ENCODE measurements around the gene SLIT3. TPM values are rescaled to one million over a fixed set of nuclear protein-coding genes. Genes with fewer than 3 reads are reported as not detected.

The SLIT3 gene
- total RNA-seq, 1 experiment from 2014 or later, result 21.9 TPM

DNA sequence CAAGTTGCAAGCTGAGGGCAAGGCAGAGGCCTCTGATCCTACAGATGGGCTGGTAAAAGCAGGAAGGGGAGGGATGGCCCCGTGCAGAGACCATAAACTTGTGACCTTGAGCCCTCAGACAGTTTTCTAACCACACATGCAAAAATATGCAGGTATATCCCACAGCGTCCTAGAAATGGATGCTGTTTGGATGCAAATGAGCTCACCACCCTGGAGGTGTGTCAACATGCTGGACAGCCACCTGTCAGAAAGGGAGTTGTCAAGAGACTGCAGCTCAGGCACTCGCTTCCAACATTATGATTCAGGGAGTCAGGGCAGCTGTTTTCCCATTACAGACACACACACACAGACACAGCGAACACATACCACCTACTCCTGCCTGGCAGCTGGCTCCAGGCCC lies 624.4 kb downstream of the SLIT3 start:
- in situ Hi-C loops (cut with HindIII; ENCODE audit: low pct_unique_long_range_greater_than_20kb, low sequenced_read_pairs), result no loop called here
- DNase-seq (ENCODE audit: low read depth), result no peak

DNA sequence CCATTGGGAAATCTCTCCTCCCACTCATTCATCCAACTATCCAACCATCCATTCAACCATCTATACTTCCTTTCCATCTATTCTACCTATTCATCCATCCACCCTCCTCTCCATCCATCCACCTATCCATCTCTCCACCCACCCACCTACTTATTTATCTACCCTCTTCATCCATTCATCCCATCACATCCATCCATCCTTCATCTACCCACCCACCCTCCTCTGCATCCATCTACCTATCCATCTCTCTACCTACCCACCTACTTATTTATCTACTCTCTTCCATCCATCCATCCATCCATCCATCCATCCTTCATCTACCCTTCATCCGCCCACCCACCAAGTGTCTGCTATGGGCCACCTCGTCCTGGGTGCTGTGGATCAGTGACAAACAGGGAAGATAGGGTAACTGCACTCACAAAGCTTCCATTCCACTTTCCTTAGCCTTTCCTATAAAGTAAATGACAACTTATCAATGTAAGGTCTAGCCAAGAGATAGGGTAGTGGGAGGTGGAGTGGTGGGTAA lies 625.0 kb downstream of the SLIT3 start:
- in situ Hi-C loops (cut with HindIII; ENCODE audit: low pct_unique_long_range_greater_than_20kb, low sequenced_read_pairs), result no loop called here
- DNase-seq (ENCODE audit: low read depth), result no peak

DNA sequence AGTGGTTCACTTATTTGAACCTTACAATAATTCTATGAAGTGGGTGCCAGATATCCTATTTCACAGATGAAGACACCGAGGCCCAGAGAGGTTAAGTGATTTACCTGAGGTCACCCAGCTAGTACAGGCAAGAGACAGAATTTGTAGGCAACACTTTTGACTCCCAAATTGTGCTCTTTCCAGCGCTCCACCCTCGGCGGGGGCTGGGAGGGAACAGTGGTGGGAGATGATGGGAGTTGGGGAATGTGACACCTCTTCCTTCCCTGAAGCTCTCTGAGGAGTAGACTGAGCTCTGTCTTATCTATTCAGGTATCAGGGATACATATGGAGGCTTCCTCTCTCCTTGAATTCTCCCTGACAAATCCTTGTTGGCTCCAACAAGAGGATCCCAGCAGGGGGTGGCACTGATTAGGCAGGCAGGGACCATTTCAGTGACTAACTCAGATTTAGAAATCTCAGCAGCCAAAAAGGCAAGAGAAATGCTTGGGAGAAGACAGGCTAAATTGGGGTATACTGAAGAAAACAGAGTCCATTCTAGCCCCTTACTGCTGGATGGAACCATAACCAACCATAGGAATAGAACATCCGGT lies 626.0 kb downstream of the SLIT3 start:
- in situ Hi-C loops (cut with HindIII; ENCODE audit: low pct_unique_long_range_greater_than_20kb, low sequenced_read_pairs), result no loop called here
- DNase-seq (ENCODE audit: low read depth), result no peak

DNA sequence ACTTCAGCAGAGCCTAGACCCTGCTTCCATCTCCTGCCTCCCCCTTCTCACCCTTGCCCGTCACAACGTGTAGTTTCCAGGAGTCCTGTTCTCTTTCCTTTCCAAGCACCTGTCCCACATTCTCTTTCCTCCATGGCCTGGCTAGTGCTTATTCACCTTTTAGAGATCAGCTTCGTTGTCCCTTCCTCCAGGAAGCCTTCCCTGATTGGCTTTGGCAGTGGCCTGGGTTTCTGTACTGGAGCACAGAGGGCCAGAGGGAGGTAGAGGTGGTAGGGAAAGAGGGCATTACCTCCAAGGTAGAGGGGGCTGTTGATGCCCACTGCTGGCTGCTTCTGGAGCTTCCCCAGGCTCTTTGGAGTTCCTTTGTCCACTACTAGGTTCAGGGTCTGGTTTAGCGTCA lies 628.1 kb downstream of the SLIT3 start:
- DNase-seq (ENCODE audit: low read depth), result no peak
- in situ Hi-C loops (cut with HindIII; ENCODE audit: low pct_unique_long_range_greater_than_20kb, low sequenced_read_pairs), result no loop called here

DNA sequence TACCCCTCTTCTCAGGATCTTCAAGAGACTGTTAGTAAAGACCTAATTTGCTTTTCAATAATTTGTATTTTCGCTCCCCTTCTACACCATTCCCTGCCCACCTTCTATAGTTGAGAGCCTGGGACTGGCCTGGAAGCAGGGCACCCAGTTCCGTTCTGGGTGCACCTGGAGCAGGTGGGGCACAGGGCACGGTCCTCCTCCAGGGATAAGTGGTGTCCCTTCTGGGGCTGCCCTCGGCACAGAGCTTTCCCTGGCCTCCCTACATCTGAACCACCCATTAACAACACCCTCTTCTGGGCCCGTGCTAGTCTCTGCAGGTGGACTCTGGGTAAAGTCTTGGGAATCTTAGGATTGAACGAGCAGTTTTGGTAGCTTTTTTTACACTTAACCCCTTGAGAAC lies 628.9 kb downstream of the SLIT3 start:
- in situ Hi-C loops (cut with HindIII; ENCODE audit: low pct_unique_long_range_greater_than_20kb, low sequenced_read_pairs), result no loop called here
- DNase-seq (ENCODE audit: low read depth), result no peak

DNA sequence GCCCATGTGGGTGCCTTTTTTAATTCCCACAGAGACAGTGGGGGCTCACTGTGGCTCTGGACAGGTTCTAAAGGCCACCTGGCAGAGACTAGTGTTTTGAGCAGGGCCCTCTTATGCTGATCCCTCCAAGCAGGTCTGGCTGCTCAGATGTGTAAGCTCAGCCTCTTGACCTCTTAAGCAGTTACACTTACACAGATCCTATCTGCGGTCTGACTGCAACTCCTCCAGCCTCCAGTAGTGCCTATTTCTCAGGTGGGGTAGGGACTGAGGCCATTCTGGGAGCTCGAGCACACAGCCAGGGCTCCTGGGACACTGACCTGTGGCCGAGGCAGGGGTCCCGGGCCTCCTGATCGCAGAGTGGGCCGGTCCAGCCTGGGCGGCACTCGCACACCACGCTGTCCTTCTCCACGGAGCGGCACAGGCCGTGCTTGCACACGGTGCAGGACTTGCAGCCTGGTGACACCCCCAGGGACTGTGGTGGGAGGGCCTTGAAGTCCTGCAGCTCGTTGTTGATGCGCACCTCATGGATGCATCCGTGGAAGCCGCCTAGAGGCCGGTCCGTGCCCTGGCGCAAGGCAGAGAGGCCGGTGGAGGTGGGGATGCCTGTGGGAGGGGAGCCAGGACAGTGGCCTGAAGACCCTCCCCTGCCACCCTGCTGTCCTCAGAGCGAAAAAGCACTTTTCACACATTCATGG lies 629.9 kb downstream of the SLIT3 start:
- in situ Hi-C loops (cut with HindIII; ENCODE audit: low pct_unique_long_range_greater_than_20kb, low sequenced_read_pairs), result no loop called here
- DNase-seq (ENCODE audit: low read depth), result no peak

DNA sequence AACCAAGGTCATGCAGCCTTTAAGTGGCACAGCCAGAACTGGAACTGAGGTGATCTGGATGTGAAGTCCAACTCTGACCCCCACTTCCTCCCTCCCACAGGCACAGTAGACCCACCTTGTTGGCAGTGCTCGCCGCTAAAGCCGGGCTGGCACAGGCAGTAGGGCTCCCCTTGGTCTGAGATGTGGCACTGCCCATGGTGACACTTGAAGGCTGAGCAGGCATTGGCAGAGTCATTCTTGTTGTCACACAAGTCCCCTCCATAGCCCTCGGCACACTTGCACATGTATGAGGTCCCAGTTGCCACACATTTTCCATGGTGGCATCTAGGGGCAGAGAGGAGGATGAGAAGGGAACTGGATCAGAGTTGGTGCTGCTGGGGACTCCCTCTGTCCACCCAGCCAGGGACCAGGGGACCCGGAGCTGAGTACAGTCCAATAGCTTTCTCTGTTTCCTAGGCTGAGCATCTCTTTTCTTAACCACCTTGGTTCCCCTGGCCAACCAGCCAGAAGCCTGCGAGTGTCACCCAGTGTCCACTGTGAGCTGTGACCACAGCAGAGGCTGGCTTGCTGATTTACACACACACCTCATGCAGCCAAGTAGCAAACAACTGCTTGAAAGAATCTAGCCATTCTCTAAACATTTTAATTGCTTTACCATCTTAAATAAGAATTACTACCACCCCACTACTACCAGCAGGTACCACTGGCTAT lies 631.1 kb downstream of the SLIT3 start:
- in situ Hi-C loops (cut with HindIII; ENCODE audit: low pct_unique_long_range_greater_than_20kb, low sequenced_read_pairs), result no loop called here
- no peak for DNase-seq (ENCODE audit: low read depth)

DNA sequence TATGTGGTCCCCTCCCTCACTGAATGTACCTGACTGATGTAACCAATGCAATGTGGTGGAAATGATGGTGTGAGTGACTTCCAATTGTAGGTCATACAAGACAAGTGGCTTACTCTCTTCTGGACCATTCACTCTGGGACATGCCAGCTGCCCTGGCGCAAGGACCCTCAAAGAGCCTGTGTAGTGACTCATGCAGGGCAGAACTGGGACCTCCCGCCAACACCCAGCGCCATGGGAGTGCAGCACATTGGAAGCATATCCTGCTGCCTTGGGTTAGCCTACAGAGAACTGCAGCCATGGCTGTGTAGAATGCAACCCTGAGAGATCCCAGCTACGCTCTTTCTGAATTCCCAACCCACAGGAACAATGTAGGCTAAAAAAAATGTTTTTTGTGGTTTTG lies 631.8 kb downstream of the SLIT3 start:
- in situ Hi-C loops (cut with HindIII; ENCODE audit: low pct_unique_long_range_greater_than_20kb, low sequenced_read_pairs), result no loop called here
- no peak for DNase-seq (ENCODE audit: low read depth)

DNA sequence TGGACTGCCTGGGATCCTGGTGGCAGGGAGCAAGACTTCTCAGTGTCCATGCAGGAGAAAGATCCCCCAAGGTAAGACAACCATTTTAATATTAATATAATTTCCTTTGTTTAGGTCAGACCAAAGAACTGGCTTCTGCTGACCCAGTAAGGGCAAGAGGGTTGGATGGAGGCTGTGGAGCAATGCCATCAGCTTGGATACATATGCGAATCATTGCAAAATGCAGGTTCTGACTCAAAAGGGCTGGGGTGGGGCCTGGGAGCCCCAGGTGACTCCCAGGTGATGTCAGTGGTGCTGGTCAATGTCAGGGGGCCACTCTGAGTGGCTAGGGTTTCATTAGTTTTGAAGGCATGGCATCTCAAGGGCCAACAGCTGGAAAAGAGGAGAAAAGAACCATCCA lies 632.9 kb downstream of the SLIT3 start:
- in situ Hi-C loops (cut with HindIII; ENCODE audit: low pct_unique_long_range_greater_than_20kb, low sequenced_read_pairs), result no loop called here
- DNase-seq (ENCODE audit: low read depth), result no peak

DNA sequence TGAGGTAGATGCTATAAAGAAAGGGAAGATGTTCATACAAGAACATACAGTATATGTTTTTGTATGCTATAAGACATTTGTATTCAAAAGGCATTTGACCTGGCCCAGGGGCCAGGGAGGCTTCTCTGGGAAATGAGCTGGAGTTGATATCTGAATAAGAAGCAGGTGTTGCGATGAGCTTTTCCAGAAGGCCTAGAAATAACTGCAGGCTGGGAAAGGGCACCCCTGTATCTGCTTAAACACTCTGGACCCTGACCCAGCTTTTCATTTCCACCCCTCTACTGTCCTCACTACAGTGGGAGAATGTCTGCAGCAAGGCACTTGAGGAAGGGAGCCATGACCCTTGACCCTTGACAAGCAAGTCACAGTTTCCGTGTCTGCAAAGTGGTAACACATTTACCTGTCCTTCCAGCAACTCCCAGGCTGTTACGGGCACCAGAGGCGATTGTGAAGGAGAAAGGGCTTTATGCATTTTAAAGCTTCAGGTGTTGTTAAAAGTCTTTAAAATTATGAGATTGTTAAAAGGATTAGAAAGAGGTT lies 633.6 kb downstream of the SLIT3 start:
- in situ Hi-C loops (cut with HindIII; ENCODE audit: low pct_unique_long_range_greater_than_20kb, low sequenced_read_pairs), result no loop called here

DNA sequence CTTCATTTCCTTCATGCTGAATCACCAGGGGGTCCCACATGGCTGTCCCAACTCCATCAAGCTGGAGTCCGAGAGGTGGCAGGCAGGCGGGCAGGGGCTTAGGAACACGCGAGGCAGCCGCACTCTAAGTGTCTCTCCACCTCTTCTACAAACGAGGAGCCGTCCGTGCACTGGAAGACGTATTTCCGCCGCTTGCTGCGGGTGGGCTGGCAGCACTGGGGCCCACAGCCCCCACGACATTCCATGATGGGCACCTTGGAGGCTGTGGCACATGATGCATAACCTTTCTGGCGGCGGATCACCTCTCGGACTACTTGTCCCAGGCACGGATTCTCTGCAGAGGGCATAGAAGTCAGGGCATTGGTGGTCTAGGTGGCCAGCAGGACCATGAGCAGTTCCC lies 634.6 kb downstream of the SLIT3 start:
- in situ Hi-C loops (cut with HindIII; ENCODE audit: low pct_unique_long_range_greater_than_20kb, low sequenced_read_pairs), result no loop called here
- DNase-seq (ENCODE audit: low read depth), result no peak

More for the DNA sequence above, 633.6 kb downstream of the SLIT3 start:
- no peak for DNase-seq (ENCODE audit: low read depth)

DNA sequence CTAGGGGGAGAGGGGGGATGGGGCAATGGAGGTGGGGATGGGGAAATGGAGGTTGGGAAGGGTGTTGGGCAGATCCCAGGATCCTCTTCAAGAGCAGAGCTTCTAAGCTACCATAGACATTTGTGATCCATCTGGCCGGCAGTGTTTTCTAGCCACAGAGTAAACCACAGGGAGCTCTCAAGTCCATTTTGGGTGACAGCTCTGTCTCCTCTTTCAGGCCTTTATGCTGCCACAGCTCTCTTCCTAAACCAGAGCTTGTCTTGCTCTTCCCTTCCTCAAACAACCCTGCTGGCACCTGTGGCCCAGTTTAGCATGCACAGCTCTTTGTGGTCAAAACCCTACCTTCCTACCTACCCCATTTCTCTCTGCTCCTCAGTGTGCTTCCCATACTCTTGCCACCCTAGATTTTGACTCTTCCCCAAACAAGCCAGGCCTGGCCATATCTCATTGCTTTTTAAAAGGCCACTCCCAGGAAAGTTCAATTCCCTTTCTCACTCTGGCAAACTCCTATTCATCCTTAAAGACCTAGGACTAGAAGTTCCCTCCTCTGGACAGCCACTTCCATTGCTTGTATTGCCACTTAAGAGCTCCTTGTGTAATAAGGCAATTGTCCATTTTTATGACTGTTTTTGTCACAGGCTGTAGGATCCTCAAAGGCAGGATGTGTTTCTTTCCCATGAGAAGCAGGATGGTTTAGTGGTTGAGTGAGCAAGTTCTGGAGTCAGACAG lies 637.5 kb downstream of the SLIT3 start:
- DNase-seq (ENCODE audit: low read depth), result no peak
- in situ Hi-C loops (cut with HindIII; ENCODE audit: low pct_unique_long_range_greater_than_20kb, low sequenced_read_pairs), result no loop called here

DNA sequence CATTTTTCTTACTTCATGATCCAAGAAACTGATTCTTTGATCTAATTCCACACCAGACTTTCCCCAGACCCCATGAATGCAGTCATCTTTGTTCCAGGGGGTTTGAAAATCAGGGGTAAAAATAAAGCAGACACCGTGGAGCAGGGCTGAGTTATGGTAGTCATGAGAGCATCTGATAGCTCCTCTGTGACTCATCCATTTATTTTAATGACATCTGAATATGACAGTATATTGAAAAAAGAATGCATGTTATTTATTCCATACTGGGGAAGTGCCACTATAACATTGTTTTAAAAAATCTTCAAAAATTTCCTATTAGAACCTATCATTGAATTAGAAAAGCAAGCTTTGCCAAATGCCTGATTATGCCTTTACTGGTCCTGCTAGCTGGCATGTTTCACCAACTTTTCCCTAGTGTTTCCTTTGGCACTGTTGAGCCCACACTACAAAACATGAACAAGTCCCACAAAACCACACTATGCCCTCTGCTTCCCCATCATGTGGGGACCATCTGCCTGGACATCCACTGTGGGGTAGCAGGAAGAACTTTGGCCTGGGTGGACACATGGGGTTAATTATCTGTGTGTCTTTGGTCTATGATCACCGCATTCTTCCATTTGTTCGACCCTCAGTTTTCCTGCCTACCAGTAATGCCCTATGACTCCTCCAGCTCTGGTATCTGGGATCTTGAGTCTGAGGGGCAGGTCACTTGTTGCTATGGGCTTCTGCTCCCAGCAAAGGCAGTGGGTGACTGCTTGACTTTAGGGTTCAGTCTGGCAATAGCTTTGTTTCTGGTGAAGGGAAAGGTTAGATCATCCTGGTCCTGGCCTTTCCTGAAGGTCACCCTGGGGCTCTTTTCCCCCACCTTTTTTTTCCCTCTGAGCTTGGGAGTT lies 639.1 kb downstream of the SLIT3 start:
- DNase-seq (ENCODE audit: low read depth), result no peak
- in situ Hi-C loops (cut with HindIII; ENCODE audit: low pct_unique_long_range_greater_than_20kb, low sequenced_read_pairs), result no loop called here

DNA sequence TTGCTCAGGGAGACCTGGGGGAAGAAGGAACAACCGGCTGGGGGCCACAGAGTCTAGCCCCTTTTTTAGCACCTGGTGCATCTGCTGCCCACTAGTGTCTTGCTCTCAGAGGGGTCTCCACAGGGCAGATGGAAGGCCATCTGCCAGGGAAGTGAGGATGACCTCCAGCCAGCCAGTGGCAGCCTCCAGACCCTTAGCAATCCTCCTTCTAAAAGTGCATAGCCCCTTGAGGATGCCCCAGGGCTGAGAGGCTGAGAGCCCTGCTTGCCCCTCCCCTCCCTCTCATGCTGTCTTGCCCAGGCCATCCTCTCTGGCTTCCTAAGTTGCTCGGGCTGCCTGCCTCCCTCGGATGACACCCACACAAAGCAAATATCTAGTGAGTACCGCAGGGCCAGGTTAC lies 640.2 kb downstream of the SLIT3 start:
- in situ Hi-C loops (cut with HindIII; ENCODE audit: low pct_unique_long_range_greater_than_20kb, low sequenced_read_pairs), result no loop called here
- DNase-seq (ENCODE audit: low read depth), result no peak

DNA sequence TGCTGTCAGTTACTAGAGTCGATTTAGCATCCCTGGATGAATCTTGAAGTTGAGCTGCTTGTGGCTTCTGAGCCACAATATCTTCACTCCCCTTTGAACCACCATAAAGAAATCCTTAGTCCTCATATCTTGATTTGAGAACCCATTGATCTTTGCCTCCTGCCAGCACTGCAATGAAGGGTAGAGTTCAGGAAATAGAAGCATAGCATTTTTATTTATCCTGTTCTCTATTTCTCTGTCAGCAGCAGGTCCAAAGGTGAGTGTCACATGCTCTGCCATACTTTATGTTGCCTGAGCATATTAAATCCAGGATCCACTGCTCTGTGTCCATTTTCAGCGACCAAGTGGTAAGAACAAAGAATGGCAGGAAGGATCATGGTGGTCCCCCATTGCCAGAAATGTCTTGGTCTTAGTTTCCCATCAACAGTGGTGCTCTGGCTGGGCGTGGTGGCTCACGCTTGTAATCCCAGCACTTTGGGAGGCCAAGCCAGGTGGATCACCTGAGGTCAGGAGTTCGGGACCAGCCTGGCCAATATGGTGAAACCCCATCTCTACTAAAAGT lies 641.6 kb downstream of the SLIT3 start:
- in situ Hi-C loops (cut with HindIII; ENCODE audit: low pct_unique_long_range_greater_than_20kb, low sequenced_read_pairs), result no loop called here

DNA sequence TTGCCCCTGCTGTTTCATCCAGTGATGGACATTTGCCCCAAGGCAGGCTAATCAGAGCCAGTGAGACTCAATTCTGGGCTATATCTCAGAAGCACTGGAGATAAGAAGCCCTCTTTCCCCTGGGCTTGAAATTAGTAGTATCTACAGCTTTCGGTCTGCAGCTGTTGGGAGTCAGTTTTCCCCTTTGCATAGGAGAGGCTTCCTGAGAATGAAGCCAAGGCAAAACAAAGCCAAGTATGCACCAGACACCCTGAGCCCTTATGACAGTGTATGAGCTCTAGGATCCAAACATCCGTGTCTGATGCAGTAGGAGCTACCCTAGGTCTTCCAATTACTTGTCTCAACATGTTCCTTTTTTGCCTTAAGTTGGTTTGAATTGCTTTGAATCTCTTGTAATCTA lies 642.5 kb downstream of the SLIT3 start:
- in situ Hi-C loops (cut with HindIII; ENCODE audit: low pct_unique_long_range_greater_than_20kb, low sequenced_read_pairs), result no loop called here
- no peak for DNase-seq (ENCODE audit: low read depth)

More for the DNA sequence above, 641.6 kb downstream of the SLIT3 start:
- no peak for DNase-seq (ENCODE audit: low read depth)

DNA sequence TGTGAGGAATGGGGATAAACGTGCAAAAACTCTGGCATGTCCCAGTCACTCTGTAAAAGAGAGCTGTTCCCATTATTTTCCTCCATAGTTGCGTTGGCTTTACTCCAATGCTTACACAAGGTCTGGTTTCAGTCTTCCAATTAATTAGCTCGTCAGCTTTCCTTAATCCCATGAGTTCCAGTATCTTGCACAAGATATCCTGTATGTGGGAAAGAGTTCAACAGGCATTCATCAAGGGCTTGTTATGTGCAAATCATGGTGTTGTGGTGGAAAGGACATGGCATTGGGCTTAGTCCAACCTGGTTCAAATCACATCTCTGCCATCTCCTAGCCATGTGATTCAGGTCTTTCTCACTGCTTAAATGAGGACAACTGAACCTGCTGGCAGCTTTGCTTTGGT lies 644.3 kb downstream of the SLIT3 start:
- DNase-seq (ENCODE audit: low read depth), result no peak
- in situ Hi-C loops (cut with HindIII; ENCODE audit: low pct_unique_long_range_greater_than_20kb, low sequenced_read_pairs), result no loop called here
